Brain microvascular endothelial cell (primary cell): ENCODE measurements around the gene NAT8L.

ENCODE experiments used
- DNase-seq: peaks from one replicate; pipeline ENCODE4 v3.0.0-alpha.2; 2020
- H3K27ac ChIP-seq: fragments of 250-450 bp; sonication (Bioruptor Pico); 2 replicates; pipeline ENCODE4 v1.5.1; 2020; ENCODE audit warnings: mild to moderate bottlenecking, moderate library complexity
- H3K27me3 ChIP-seq: fragments of 250-450 bp; sonication (Bioruptor Pico); replicated peaks from 2 replicates; pipeline ENCODE4 v1.5.1; 2020; ENCODE audit warnings: mild to moderate bottlenecking
- H3K36me3 ChIP-seq: fragments of 250-450 bp; sonication (Bioruptor Pico); replicated peaks from 2 replicates; pipeline ENCODE4 v1.5.1; 2020; ENCODE audit warnings: mild to moderate bottlenecking
- H3K4me3 ChIP-seq: 2 replicates; pipeline ENCODE4 v1.5.1; 2011; ENCODE audit warnings: low read depth, mild to moderate bottlenecking, control low read depth, low read length, moderate library complexity
- CTCF ChIP-seq: IDR thresholded peaks from 2 replicates; pipeline ENCODE4 v1.5.1; 2011; ENCODE audit warnings: low read depth, mild to moderate bottlenecking, moderate library complexity, low read length, control low read depth, inconsistent platforms; ENCODE audit errors: missing control alignments
- in situ Hi-C: cut with HindIII; loops from 2 replicates; pipeline ENCODE4 v1.10.0; 2017; ENCODE audit warnings: low sequenced_read_pairs, low pct_ligation_motif_present

Gene NAT8L

GRCh38 chr4:2044542-2045517 is 14.3 kb upstream of the NAT8L start:
- in situ Hi-C loops = no loop called here
- Histone ChIP-seq H3K27me3 (peaks cover 13% of the 10 kb centered on the region), H3K4me3 (no peak overlapping the region), H3K36me3 (no peaks in the 10 kb centered on the region), H3K27ac (no peak overlapping the region)
- no peak for DNase-seq
- TF ChIP-seq CTCF = no peak

- Histone ChIP-seq H3K27ac (no peak overlapping the region), H3K36me3 (no peaks in the 10 kb centered on the region), H3K4me3 (no peak overlapping the region), H3K27me3 (peaks cover 7% of the 10 kb centered on the region)
- in situ Hi-C loops = no loop called here
- no peak for DNase-seq
- no peak for TF ChIP-seq CTCF
Measured at GRCh38 chr4:2045518-2045951, 13.6 kb upstream of the NAT8L start.

GRCh38 chr4:2046031-2046961 is 12.8 kb upstream of the NAT8L start:
- H3K4me3 ChIP-seq = no peak overlapping the region
- peak; percentile 41 for TF ChIP-seq CTCF
- no peaks in the 10 kb centered on the region for H3K36me3 ChIP-seq
- in situ Hi-C loops = no loop called here
- H3K27me3 ChIP-seq = peaks cover 4% of the 10 kb centered on the region
- H3K27ac ChIP-seq = no peak overlapping the region
- no peak for DNase-seq

GRCh38 chr4:2047031-2047660 is 12.0 kb upstream of the NAT8L start:
- no peak for TF ChIP-seq CTCF
- DNase-seq = no peak
- H3K27ac ChIP-seq = no peak overlapping the region
- no peak overlapping the region for H3K4me3 ChIP-seq
- H3K36me3 ChIP-seq = no peaks in the 10 kb centered on the region
- in situ Hi-C loops = no loop called here
- H3K27me3 ChIP-seq = peaks cover 1% of the 10 kb centered on the region

GRCh38 chr4:2047781-2048581 is 11.1 kb upstream of the NAT8L start:
- H3K27me3 ChIP-seq = peaks cover 5% of the 10 kb centered on the region
- H3K27ac ChIP-seq = no peak overlapping the region
- no peaks in the 10 kb centered on the region for H3K36me3 ChIP-seq
- in situ Hi-C loops = no loop called here
- no peak for TF ChIP-seq CTCF
- DNase-seq = no peak
- H3K4me3 ChIP-seq = no peak overlapping the region
